Measurements from ENCODE around the gene STON2.

Gene STON2

GRCh38 chr14:81331229-81332021 is 68.7 kb downstream of the STON2 start:
- no peak for DNase-seq (ENCODE audit: low spot score)

- no peak for DNase-seq (ENCODE audit: low spot score)
These were observed 69.5 kb downstream of the STON2 start for GRCh38 chr14:81330619-81331122.

- DNase-seq (ENCODE audit: low spot score) = no peak
These were observed 70.3 kb downstream of the STON2 start for GRCh38 chr14:81329640-81330381.

- no peak for DNase-seq (ENCODE audit: low spot score)
These were observed 73.7 kb downstream of the STON2 start for GRCh38 chr14:81326451-81326850.

GRCh38 chr14:81324011-81324410 is 76.1 kb downstream of the STON2 start:
- no peak for DNase-seq (ENCODE audit: low spot score)

- no peak for DNase-seq (ENCODE audit: low spot score)
These were observed 77.0 kb downstream of the STON2 start for GRCh38 chr14:81323093-81323492.

- no peak for DNase-seq (ENCODE audit: low spot score)
These were observed 80.2 kb downstream of the STON2 start for GRCh38 chr14:81319946-81320345.

GRCh38 chr14:81319314-81319713 is 80.8 kb downstream of the STON2 start:
- DNase-seq (ENCODE audit: low spot score) = no peak

GRCh38 chr14:81315341-81315740 is 84.8 kb downstream of the STON2 start:
- no peak for DNase-seq (ENCODE audit: low spot score)

GRCh38 chr14:81314443-81315175 is 85.5 kb downstream of the STON2 start:
- no peak for DNase-seq (ENCODE audit: low spot score)

GRCh38 chr14:81313775-81314429 is 86.2 kb downstream of the STON2 start:
- DNase-seq (ENCODE audit: low spot score) = no peak

GRCh38 chr14:81313200-81313599 is 86.9 kb downstream of the STON2 start:
- no peak for DNase-seq (ENCODE audit: low spot score)

GRCh38 chr14:81312289-81312876 is 87.7 kb downstream of the STON2 start:
- no peak for DNase-seq (ENCODE audit: low spot score)

GRCh38 chr14:81311778-81312177 is 88.3 kb downstream of the STON2 start:
- DNase-seq (ENCODE audit: low spot score) = no peak

GRCh38 chr14:81311141-81311540 is 89.0 kb downstream of the STON2 start:
- no peak for DNase-seq (ENCODE audit: low spot score)

GRCh38 chr14:81310606-81311005 is 89.5 kb downstream of the STON2 start:
- no peak for DNase-seq (ENCODE audit: low spot score)

- no peak for DNase-seq (ENCODE audit: low spot score)
These were observed 90.6 kb downstream of the STON2 start for GRCh38 chr14:81309511-81309910.

GRCh38 chr14:81305743-81306142 is 94.4 kb downstream of the STON2 start:
- DNase-seq (ENCODE audit: low spot score) = no peak

- DNase-seq (ENCODE audit: low spot score) = no peak
These were observed 95.1 kb downstream of the STON2 start for GRCh38 chr14:81305065-81305464.

GRCh38 chr14:81303258-81303935 is 96.7 kb downstream of the STON2 start:
- no peak for DNase-seq (ENCODE audit: low spot score)

GRCh38 chr14:81302638-81303037 is 97.5 kb downstream of the STON2 start:
- no peak for DNase-seq (ENCODE audit: low spot score)

All from GM03348 (cell line).